HEK293 (cell line): ENCODE results near the gene KLB.

Experiments used
- CTCF ChIP-seq: fragments of 450-650 bp; formaldehyde crosslinking; IDR thresholded peaks from 2 replicates; pipeline ENCODE4 v1.5.1; 2016; ENCODE audit warnings: missing biosample characterization, missing genetic modification characterization
- KLF9 ChIP-seq: fragments of 450-650 bp; formaldehyde crosslinking; IDR thresholded peaks from 2 replicates; pipeline ENCODE4 v1.5.1; 2016; ENCODE audit warnings: missing biosample characterization, missing genetic modification characterization, low read depth
- REST ChIP-seq: fragments of 450-650 bp; formaldehyde crosslinking; IDR thresholded peaks from 2 replicates; pipeline ENCODE4 v1.5.1; 2016; ENCODE audit warnings: missing biosample characterization, missing genetic modification characterization
- YY1 ChIP-seq: fragments of 450-650 bp; formaldehyde crosslinking; IDR thresholded peaks from 2 replicates; pipeline ENCODE4 v1.5.1; 2018; ENCODE audit warnings: missing biosample characterization, missing genetic modification characterization
- ZBTB1 ChIP-seq: fragments of 450-650 bp; formaldehyde crosslinking; IDR thresholded peaks from 2 replicates; pipeline ENCODE4 v1.5.1; 2016; ENCODE audit warnings: missing biosample characterization, missing genetic modification characterization
- ZNF514 ChIP-seq: fragments of 450-650 bp; formaldehyde crosslinking; IDR thresholded peaks from 2 replicates; pipeline ENCODE4 v1.5.1; 2016; ENCODE audit warnings: missing biosample characterization, missing genetic modification characterization
- ZNF561 ChIP-seq: fragments of 450-650 bp; IDR thresholded peaks from 2 replicates; pipeline ENCODE4 v1.5.1; 2018; ENCODE audit warnings: missing biosample characterization, missing genetic modification characterization, borderline replicate concordance
- ZNF692 ChIP-seq: fragments of 450-650 bp; formaldehyde crosslinking; IDR thresholded peaks from 2 replicates; pipeline ENCODE4 v1.5.1; 2016; ENCODE audit warnings: missing biosample characterization, missing genetic modification characterization
- ZNF777 ChIP-seq: fragments of 450-650 bp; formaldehyde crosslinking; IDR thresholded peaks from 2 replicates; pipeline ENCODE4 v1.5.1; 2017; ENCODE audit warnings: missing biosample characterization, missing genetic modification characterization, borderline replicate concordance
- TF ChIP-seq, protein P1 (sequence below): fragments of 450-650 bp; formaldehyde crosslinking; IDR thresholded peaks from 2 replicates; pipeline ENCODE4 v1.5.1; 2016; ENCODE audit warnings: missing biosample characterization, missing genetic modification characterization, borderline replicate concordance
- TF ChIP-seq, protein P2 (sequence below): fragments of 450-650 bp; formaldehyde crosslinking; IDR thresholded peaks from 2 replicates; pipeline ENCODE4 v1.5.1; 2016; ENCODE audit warnings: missing biosample characterization, missing genetic modification characterization
- TF ChIP-seq, protein P3 (sequence below): fragments of 450-650 bp; formaldehyde crosslinking; IDR thresholded peaks from 2 replicates; pipeline ENCODE4 v1.5.1; 2016; ENCODE audit warnings: missing biosample characterization, missing genetic modification characterization

GRCh38 chr4:39480251-39480650, 73.5 kb downstream of the KLB start:
- no peak for TF ChIP-seq ZBTB1 (tag by site-specific recombination)
- TF ChIP-seq CTCF (tag by site-specific recombination) = no peak
- no peak for TF ChIP-seq YY1 (tag by site-specific recombination)
- TF ChIP-seq REST (tag by site-specific recombination) = no peak
- no peak for TF ChIP-seq KLF9 (tag by site-specific recombination)
- no peak for TF ChIP-seq ZNF561 (tag by site-specific recombination)
- TF ChIP-seq ZNF514 (tag by site-specific recombination) = no peak
- TF ChIP-seq, protein P1, sequence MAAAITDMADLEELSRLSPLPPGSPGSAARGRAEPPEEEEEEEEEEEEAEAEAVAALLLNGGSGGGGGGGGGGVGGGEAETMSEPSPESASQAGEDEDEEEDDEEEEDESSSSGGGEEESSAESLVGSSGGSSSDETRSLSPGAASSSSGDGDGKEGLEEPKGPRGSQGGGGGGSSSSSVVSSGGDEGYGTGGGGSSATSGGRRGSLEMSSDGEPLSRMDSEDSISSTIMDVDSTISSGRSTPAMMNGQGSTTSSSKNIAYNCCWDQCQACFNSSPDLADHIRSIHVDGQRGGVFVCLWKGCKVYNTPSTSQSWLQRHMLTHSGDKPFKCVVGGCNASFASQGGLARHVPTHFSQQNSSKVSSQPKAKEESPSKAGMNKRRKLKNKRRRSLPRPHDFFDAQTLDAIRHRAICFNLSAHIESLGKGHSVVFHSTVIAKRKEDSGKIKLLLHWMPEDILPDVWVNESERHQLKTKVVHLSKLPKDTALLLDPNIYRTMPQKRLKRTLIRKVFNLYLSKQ (tag by site-specific recombination) = no peak
- no peak for TF ChIP-seq ZNF692 (tag by site-specific recombination)
- TF ChIP-seq, protein P2, sequence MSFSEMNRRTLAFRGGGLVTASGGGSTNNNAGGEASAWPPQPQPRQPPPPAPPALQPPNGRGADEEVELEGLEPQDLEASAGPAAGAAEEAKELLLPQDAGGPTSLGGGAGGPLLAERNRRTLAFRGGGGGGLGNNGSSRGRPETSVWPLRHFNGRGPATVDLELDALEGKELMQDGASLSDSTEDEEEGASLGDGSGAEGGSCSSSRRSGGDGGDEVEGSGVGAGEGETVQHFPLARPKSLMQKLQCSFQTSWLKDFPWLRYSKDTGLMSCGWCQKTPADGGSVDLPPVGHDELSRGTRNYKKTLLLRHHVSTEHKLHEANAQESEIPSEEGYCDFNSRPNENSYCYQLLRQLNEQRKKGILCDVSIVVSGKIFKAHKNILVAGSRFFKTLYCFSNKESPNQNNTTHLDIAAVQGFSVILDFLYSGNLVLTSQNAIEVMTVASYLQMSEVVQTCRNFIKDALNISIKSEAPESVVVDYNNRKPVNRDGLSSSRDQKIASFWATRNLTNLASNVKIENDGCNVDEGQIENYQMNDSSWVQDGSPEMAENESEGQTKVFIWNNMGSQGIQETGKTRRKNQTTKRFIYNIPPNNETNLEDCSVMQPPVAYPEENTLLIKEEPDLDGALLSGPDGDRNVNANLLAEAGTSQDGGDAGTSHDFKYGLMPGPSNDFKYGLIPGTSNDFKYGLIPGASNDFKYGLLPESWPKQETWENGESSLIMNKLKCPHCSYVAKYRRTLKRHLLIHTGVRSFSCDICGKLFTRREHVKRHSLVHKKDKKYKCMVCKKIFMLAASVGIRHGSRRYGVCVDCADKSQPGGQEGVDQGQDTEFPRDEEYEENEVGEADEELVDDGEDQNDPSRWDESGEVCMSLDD = no peak
- no peak for TF ChIP-seq ZNF777 (tag by site-specific recombination)
- TF ChIP-seq, protein P3, sequence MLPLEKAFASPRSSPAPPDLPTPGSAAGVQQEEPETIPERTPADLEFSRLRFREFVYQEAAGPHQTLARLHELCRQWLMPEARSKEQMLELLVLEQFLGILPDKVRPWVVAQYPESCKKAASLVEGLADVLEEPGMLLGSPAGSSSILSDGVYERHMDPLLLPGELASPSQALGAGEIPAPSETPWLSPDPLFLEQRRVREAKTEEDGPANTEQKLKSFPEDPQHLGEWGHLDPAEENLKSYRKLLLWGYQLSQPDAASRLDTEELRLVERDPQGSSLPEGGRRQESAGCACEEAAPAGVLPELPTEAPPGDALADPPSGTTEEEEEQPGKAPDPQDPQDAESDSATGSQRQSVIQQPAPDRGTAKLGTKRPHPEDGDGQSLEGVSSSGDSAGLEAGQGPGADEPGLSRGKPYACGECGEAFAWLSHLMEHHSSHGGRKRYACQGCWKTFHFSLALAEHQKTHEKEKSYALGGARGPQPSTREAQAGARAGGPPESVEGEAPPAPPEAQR (tag by site-specific recombination) = no peak
